HCT116 (cell line): ENCODE data around the gene MPI. TPM values are rescaled to one million over a fixed set of nuclear protein-coding genes. Genes with fewer than 3 reads are reported as not detected.

Experiments
- ATAC-seq: fragments of 200-7000 bp; cut with Tn5 transposase; 2 replicates; pipeline ENCODE4 v1.9.1; 2020; ENCODE audit warnings: mild to moderate bottlenecking, moderate library complexity
- BruUV-seq: library from RNA; stranded (reverse); fragments of 400-500 nt; replicated peaks from 2 replicates; lab custom pipeline; 2021; lab: Mats Ljungman, UMichigan
- CTCF ChIA-PET: fragments of 300-600 bp; sonication (Branson Sonifier 250); formaldehyde crosslinking; loops from one replicate; lab custom pipeline; 2021; ENCODE audit warnings: antibody characterized with exemption; lab: Charles Lee
- POLR2A ChIA-PET: fragments of 300-600, 350-600 bp; sonication (Branson Sonifier 250); formaldehyde crosslinking; loops from one replicate; lab custom pipeline; 2021; ENCODE audit warnings: antibody characterized with exemption; lab: Charles Lee
- RAD21 ChIA-PET, 2 experiments: fragments of 300-600 bp; sonication (Branson Sonifier 250); formaldehyde crosslinking; loops; one replicate each; lab custom pipeline; 2023; ENCODE audit warnings: low total read pairs in 2 of 2; ENCODE audit not compliant: uncharacterized antibody in 2 of 2, unreplicated experiment in 2 of 2, low non-redundant PET in 1 of 2; lab: Charles Lee
- DNase-seq: peaks from one replicate; pipeline ENCODE4 v3.0.0-alpha.2; 2010; ENCODE audit warnings: low read depth, low spot score
- H2AFZ ChIP-seq: fragments of 200-600 bp; shearing (Covaris generic), sonication (generic); 2 replicates; pipeline ENCODE4 v1.6.1; 2017; ENCODE audit warnings: low read depth, mixed run types, mixed read lengths, antibody characterized with exemption, low read length; ENCODE audit not compliant: poor library complexity, severe bottlenecking
- H3K27ac ChIP-seq: 2 replicates; pipeline ENCODE4 v1.5.1; 2012; ENCODE audit warnings: low read depth, low read length
- H3K27me3 ChIP-seq: fragments of 200-600 bp; sonication (generic); 2 replicates; pipeline ENCODE4 v1.6.1; 2016; ENCODE audit warnings: mixed run types, low read length, mixed read lengths; ENCODE audit not compliant: insufficient read depth
- H3K36me3 ChIP-seq, 2 experiments: fragments of 200-500 bp in 1 of 2; fragments of 200-600 bp in 1 of 2; sonication (Bioruptor generic) in 1 of 2; sonication (generic) in 1 of 2; 2 replicates each; pipeline versions ENCODE4 v1.5.1 to v1.6.1; 2014 to 2016; ENCODE audit warnings: low read length in 2 of 2, inconsistent platforms in 1 of 2, mixed read lengths in 1 of 2, mixed run types in 1 of 2; ENCODE audit not compliant: insufficient read depth in 2 of 2, control insufficient read depth in 1 of 2
- H3K4me1 ChIP-seq, 2 experiments: fragments of 200-600 bp in 1 of 2; sonication (generic) in 1 of 2; 2 replicates each; pipeline versions ENCODE4 v1.5.1 to v1.6.1; 2012 to 2017; ENCODE audit warnings: low read length in 2 of 2, inconsistent platforms in 1 of 2, mild to moderate bottlenecking in 1 of 2, mixed read lengths in 1 of 2, mixed run types in 1 of 2, moderate library complexity in 1 of 2; ENCODE audit not compliant: insufficient read depth in 2 of 2, control insufficient read depth in 1 of 2
- H3K4me2 ChIP-seq: fragments of 200-600 bp; sonication (generic); 2 replicates; pipeline ENCODE4 v1.6.1; 2017; ENCODE audit warnings: mixed run types, low read length, mixed read lengths
- H3K4me3 ChIP-seq, 2 experiments: fragments of 200-600 bp in 1 of 2; sonication (generic) in 1 of 2; replicated peaks in 1 of 2; 2 replicates each; pipeline ENCODE4 v1.5.1; 2011 to 2016; ENCODE audit warnings: low read length in 2 of 2, control low read depth in 1 of 2, low read depth in 1 of 2, mild to moderate bottlenecking in 1 of 2, mixed read lengths in 1 of 2, mixed run types in 1 of 2
- H3K79me2 ChIP-seq: fragments of 200-600 bp; sonication (generic); 2 replicates; pipeline ENCODE4 v1.6.1; 2017; ENCODE audit warnings: mild to moderate bottlenecking, mixed run types, low read length, moderate library complexity, mixed read lengths; ENCODE audit not compliant: insufficient read depth
- H3K9ac ChIP-seq: fragments of 200-600 bp; sonication (generic); 2 replicates; pipeline ENCODE4 v1.6.1; 2016; ENCODE audit warnings: low read length, mixed read lengths
- H3K9me2 ChIP-seq: fragments of 200-600 bp; sonication (generic), shearing (Covaris generic); 2 replicates; pipeline ENCODE4 v1.6.1; 2017; ENCODE audit warnings: mixed run types, mild to moderate bottlenecking, moderate library complexity; ENCODE audit not compliant: insufficient read depth
- H3K9me3 ChIP-seq, 2 experiments: fragments of 200-500 bp in 1 of 2; fragments of 200-600 bp in 1 of 2; sonication (Bioruptor generic) in 1 of 2; sonication (generic) in 1 of 2; 2 replicates each; pipeline ENCODE4 v1.6.1; 2014 to 2017; ENCODE audit warnings: low read length in 2 of 2, mixed read lengths in 2 of 2, inconsistent platforms in 1 of 2, low read depth in 1 of 2, mild to moderate bottlenecking in 1 of 2, mixed run types in 1 of 2, moderate library complexity in 1 of 2; ENCODE audit not compliant: control insufficient read depth in 1 of 2, insufficient read depth in 1 of 2
- H4K20me1 ChIP-seq: fragments of 200-600 bp; sonication (generic), shearing (Covaris generic); 2 replicates; pipeline ENCODE4 v1.6.1; 2017; ENCODE audit warnings: mixed run types, mild to moderate bottlenecking, moderate library complexity; ENCODE audit not compliant: insufficient read depth
- CTCF ChIP-seq, 3 experiments: fragments of 200-600 bp in 1 of 3; sonication (generic) in 1 of 3; IDR thresholded peaks in 2 of 3; conservative IDR thresholded peaks in 1 of 3; 2 replicates each; pipeline ENCODE4 v1.5.1; 2012 to 2017; ENCODE audit warnings: low read depth in 2 of 3, low read length in 2 of 3, antibody characterized with exemption in 1 of 3, borderline replicate concordance in 1 of 3, control low read depth in 1 of 3, mild to moderate bottlenecking in 1 of 3, mixed read lengths in 1 of 3, mixed run types in 1 of 3, moderate library complexity in 1 of 3; ENCODE audit not compliant: insufficient read depth in 1 of 3
- EGR1 ChIP-seq: IDR thresholded peaks from 2 replicates; pipeline ENCODE4 v1.6.1; 2012; ENCODE audit warnings: low read depth
- EZH2 ChIP-seq: fragments of 200-600 bp; sonication (generic); IDR thresholded peaks from 2 replicates; pipeline ENCODE4 v1.6.1; 2017; ENCODE audit warnings: antibody characterized with exemption, mixed run types
- EZH2phosphoT487 ChIP-seq: fragments of 200-600 bp; IDR thresholded peaks from 2 replicates; pipeline ENCODE4 v1.6.1; 2018; ENCODE audit warnings: antibody characterized with exemption, borderline replicate concordance
- FOSL1 ChIP-seq: IDR thresholded peaks from 2 replicates; pipeline ENCODE4 v1.6.1; 2012; ENCODE audit warnings: low read depth
- JUND ChIP-seq: IDR thresholded peaks from 2 replicates; pipeline ENCODE4 v1.6.1; 2012
- MAX ChIP-seq: IDR thresholded peaks from 2 replicates; pipeline ENCODE4 v1.6.1; 2012
- POLR2AphosphoS5 ChIP-seq: IDR thresholded peaks from 2 replicates; pipeline ENCODE4 v1.6.1; 2011; ENCODE audit warnings: mild to moderate bottlenecking, low read depth, low read length, moderate library complexity
- SIN3A ChIP-seq: IDR thresholded peaks from 2 replicates; pipeline ENCODE4 v1.6.1; 2012; ENCODE audit warnings: low read depth
- SRF ChIP-seq: IDR thresholded peaks from 2 replicates; pipeline ENCODE4 v1.6.1; 2012; ENCODE audit warnings: low read depth
- YY1 ChIP-seq: IDR thresholded peaks from 2 replicates; pipeline ENCODE4 v1.6.1; 2011; ENCODE audit warnings: low read length, low read depth, moderate library complexity, mild to moderate bottlenecking; ENCODE audit not compliant: insufficient replicate concordance; ENCODE audit errors: extremely low read depth
- ZBTB33 ChIP-seq: IDR thresholded peaks from 2 replicates; pipeline ENCODE4 v1.6.1; 2011; ENCODE audit warnings: mild to moderate bottlenecking, low read length, moderate library complexity; ENCODE audit not compliant: insufficient replicate concordance; ENCODE audit errors: extremely low read depth
- ZFX ChIP-seq: fragments of 450-650 bp; IDR thresholded peaks from 2 replicates; pipeline ENCODE4 v1.6.1; 2017
- ZNF274 ChIP-seq: fragments of 200-500 bp; sonication (Bioruptor generic); IDR thresholded peaks from 2 replicates; pipeline ENCODE4 v1.6.1; 2014; ENCODE audit warnings: mild to moderate bottlenecking, low read depth, low read length, inconsistent platforms
- intact Hi-C: fragments of 100-400 bp; cut with micrococcal nuclease; formaldehyde crosslinking; loops from 2 replicates; pipeline ENCODE4 v1.10.0; 2022
- total RNA-seq: library from RNA; stranded (reverse); gene quantifications from one replicate; pipeline ENCODE4 v1.2.1, GENCODE V29; 2021; ENCODE audit not compliant: unreplicated experiment

MPI gene
- total RNA-seq, 1 experiment from 2014 or later: 49.7 TPM

GRCh38 chr15:74869726-74870407, 20.0 kb upstream of the MPI start:
- H3K9ac ChIP-seq: no peak overlapping the region
- H3K9me2 ChIP-seq: no peaks in the 10 kb centered on the region
- no peak overlapping the region for H3K4me2 ChIP-seq
- TF ChIP-seq SIN3A (no peak), ZBTB33 (no peak), SRF (no peak), JUND (no peak), MAX (no peak), EZH2 (no peak), FOSL1 (no peak), ZFX (no peak), CTCF (IDR thresholded peaks at IDR 0.05 in 2 of 3, conservative IDR thresholded peaks at IDR 0.05 in 1 of 3; ENCODE audit: borderline replicate concordance in 1 of 3, insufficient read depth in 1 of 3, low read depth in 2 of 3, low read length in 2 of 3) (no peak), YY1 (no peak), EZH2phosphoT487 (no peak), POLR2AphosphoS5 (no peak), EGR1 (no peak), ZNF274 (no peak)
- ATAC-seq: no peak
- ChIA-PET POLR2A (no interaction called here), RAD21 (no interaction called here), CTCF (interaction anchor here (0.8 kb wide), 1 partner anchor 32 kb away, joined by 3 read pairs; no protein-coding TSS in a partner anchor)
- H3K27ac ChIP-seq: no peak overlapping the region
- no peak overlapping the region for H2AFZ ChIP-seq
- intact Hi-C loops: no loop called here
- BruUV-seq: no TSS peak
- no peaks in the 10 kb centered on the region for H3K9me3 ChIP-seq
- no peak for DNase-seq
- H4K20me1 ChIP-seq: no peaks in the 10 kb centered on the region
- H3K4me1 ChIP-seq: peaks cover 15 to 54% of the 10 kb centered on the region in 2 experiments
- H3K4me3 ChIP-seq: no peak overlapping the region
- H3K79me2 ChIP-seq: peaks cover 74% of the 10 kb centered on the region
- peaks cover 0 to 8% of the 10 kb centered on the region in 2 experiments; a peak in 1 of 4 replicates for H3K36me3 ChIP-seq
- H3K27me3 ChIP-seq: no peaks in the 10 kb centered on the region
